Astrocyte of the cerebellum (primary cell): ENCODE measurements around the gene CES2.

Source experiments
- DNase-seq: peaks from one replicate; pipeline ENCODE4 v3.0.0-alpha.2; 2011; ENCODE audit warnings: low read depth
- H3K4me3 ChIP-seq: 2 replicates; pipeline ENCODE4 v1.5.1; 2011; ENCODE audit warnings: mild to moderate bottlenecking, low read depth, low read length, moderate library complexity
- in situ Hi-C: cut with HindIII; loops from 2 replicates; pipeline ENCODE4 v1.10.0; 2017; ENCODE audit warnings: low sequenced_read_pairs
- TF ChIP-seq, protein P1 (sequence below): IDR thresholded peaks from 2 replicates; pipeline ENCODE4 v1.5.1; 2012; ENCODE audit warnings: low read length, low read depth, moderate library complexity, mild to moderate bottlenecking; ENCODE audit errors: missing control alignments

The CES2 gene

GRCh38 chr16:66901626-66902025, 33.7 kb upstream of the CES2 start:
- TF ChIP-seq, protein P1, sequence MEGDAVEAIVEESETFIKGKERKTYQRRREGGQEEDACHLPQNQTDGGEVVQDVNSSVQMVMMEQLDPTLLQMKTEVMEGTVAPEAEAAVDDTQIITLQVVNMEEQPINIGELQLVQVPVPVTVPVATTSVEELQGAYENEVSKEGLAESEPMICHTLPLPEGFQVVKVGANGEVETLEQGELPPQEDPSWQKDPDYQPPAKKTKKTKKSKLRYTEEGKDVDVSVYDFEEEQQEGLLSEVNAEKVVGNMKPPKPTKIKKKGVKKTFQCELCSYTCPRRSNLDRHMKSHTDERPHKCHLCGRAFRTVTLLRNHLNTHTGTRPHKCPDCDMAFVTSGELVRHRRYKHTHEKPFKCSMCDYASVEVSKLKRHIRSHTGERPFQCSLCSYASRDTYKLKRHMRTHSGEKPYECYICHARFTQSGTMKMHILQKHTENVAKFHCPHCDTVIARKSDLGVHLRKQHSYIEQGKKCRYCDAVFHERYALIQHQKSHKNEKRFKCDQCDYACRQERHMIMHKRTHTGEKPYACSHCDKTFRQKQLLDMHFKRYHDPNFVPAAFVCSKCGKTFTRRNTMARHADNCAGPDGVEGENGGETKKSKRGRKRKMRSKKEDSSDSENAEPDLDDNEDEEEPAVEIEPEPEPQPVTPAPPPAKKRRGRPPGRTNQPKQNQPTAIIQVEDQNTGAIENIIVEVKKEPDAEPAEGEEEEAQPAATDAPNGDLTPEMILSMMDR: no peak
- in situ Hi-C loops: no loop called here
- DNase-seq: no peak
- H3K4me3 ChIP-seq: no peak overlapping the region

DNA sequence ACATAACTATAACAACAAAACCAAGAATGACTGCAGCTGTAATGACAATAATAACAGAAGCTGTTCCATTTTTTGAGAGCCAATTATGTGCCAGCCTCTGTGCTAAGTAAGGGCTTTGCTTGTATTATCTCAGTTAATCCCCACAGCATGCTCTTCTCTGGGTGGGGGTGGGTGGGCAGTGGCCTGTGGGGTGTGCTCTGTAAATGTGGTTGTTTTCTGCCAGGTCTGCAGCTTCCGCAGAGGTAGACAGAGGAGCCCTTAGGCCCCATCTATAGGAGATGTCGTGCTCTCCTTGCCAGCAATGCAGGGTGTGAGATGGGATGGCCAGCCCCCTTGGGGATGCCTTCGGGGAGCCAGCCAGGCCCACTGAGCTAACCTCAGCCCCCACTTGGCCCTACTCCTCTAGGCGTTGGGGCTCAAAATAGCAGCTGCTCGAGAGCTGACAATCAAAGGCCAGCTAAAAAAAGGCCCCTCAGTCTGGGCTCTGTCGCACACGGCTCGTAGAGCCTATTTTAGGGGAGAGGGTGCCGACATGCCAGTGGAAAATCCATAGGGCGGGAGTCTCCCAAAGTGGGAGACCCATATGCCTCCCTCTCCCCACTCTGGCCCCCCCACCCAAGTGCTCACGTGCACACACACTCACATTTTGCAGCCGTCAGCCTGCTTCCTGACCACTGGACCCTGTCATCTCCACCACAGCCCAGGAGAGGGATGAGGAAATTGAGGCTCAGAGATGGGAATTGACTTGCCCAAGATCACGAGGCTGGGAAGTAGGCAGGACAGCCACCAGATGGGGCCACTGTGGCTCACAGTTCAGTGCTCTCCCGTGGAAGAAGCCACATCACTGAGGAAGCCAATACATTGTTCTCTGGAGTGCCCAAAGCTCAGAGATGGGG, 32.4 kb upstream of the CES2 start:
- TF ChIP-seq, protein P1: no peak
- H3K4me3 ChIP-seq: no peak overlapping the region
- no peak for DNase-seq
- in situ Hi-C loops: no loop called here

DNA sequence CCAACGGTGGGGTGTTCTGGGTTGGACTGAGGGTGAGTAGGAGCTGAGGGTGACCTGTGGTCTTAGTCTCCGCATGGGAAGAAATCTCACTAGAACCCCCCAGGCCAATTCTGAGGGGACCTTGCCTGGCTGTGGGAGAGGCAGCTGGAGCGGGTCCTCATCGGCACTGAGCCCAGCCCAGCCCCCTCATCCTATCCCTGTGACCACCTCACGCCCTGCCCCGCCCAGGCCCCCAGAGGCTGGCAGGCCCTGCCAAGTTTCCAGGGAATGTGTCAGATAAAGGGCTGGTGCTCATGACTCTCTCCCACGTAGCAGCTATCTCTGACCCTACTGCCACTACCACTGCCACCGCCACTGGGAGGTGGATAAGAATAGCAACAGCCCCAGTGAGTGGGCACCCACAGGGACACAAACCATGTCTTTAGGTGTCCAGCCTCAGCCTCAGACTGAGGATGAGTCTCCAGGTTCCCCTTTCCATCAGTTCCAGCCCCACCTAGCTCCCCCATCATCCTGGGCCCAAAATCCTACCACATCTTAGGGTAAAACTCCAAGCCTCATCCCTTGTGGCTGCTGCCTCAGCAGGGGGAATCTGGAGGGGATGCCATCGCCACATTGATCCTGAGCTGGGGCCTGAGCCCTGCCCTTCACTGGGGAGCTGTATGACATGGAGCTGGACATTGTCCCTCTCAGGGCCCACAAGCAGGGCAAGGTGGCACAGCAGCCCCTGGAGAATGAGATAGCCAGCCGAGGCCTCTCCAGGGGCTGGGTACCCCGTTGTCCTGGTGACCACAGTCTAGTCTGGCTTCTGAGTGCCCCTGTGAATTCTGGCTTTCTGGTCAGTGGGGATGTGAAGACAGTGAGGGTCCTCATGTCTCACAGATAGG, 31.5 kb upstream of the CES2 start:
- DNase-seq: no peak
- in situ Hi-C loops: no loop called here
- H3K4me3 ChIP-seq: no peak overlapping the region
- TF ChIP-seq, protein P1: no peak

- DNase-seq: no peak
- TF ChIP-seq, protein P1: no peak
- H3K4me3 ChIP-seq: no peak overlapping the region
- in situ Hi-C loops: no loop called here
These were observed 30.9 kb upstream of the CES2 start for GRCh38 chr16:66904428-66904845.

- TF ChIP-seq, protein P1: no peak
- in situ Hi-C loops: no loop called here
- H3K4me3 ChIP-seq: no peak overlapping the region
- no peak for DNase-seq
These were observed 30.3 kb upstream of the CES2 start for GRCh38 chr16:66904846-66905632.
